SK-N-MC (cell line): ENCODE measurements around the gene ADTRP.

ENCODE experiments used
- DNase-seq: peaks from one replicate; pipeline ENCODE4 v3.0.0-alpha.2; 2011; ENCODE audit warnings: low read depth, low spot score
- H3K27ac ChIP-seq: fragments of 200-600 bp; sonication (generic); 2 replicates; pipeline ENCODE4 v1.5.1; 2016; ENCODE audit warnings: mixed run types
- H3K36me3 ChIP-seq: fragments of 200-600 bp; sonication (generic); 2 replicates; pipeline ENCODE4 v1.6.1; 2017; ENCODE audit warnings: antibody characterized with exemption, low read length, mixed read lengths; ENCODE audit not compliant: insufficient read depth
- H3K4me3 ChIP-seq: fragments of 200-600 bp; sonication (generic); 2 replicates; pipeline ENCODE4 v1.5.1; 2016
- H3K9ac ChIP-seq: fragments of 200-600 bp; sonication (generic); 2 replicates; pipeline ENCODE4 v1.8.0; 2017; ENCODE audit warnings: mixed run types, mixed read lengths; ENCODE audit not compliant: insufficient read length
- H3K9me3 ChIP-seq: fragments of 200-600 bp; sonication (generic); 2 replicates; pipeline ENCODE4 v1.6.1; 2017; ENCODE audit warnings: low read depth, mild to moderate bottlenecking, antibody characterized with exemption, low read length, moderate library complexity, mixed read lengths
- EZH2 ChIP-seq: fragments of 200-600 bp; sonication (generic); IDR thresholded peaks from one replicate; pipeline ENCODE4 v1.6.1; 2017; ENCODE audit warnings: antibody characterized with exemption
- FOXP2 ChIP-seq: optimal IDR thresholded peaks from 2 replicates; pipeline ENCODE3; 2011; ENCODE audit warnings: mild to moderate bottlenecking, moderate library complexity; ENCODE audit not compliant: insufficient read depth; ENCODE audit errors: extremely low read length, control extremely low read depth
- POLR2AphosphoS5 ChIP-seq: IDR thresholded peaks from 2 replicates; pipeline ENCODE4 v1.6.1; 2012; ENCODE audit warnings: mild to moderate bottlenecking, low read depth, low read length, borderline replicate concordance

Gene ADTRP

GRCh38 chr6:11747021-11747420 is 31.6 kb downstream of the ADTRP start:
- TF ChIP-seq POLR2AphosphoS5 = no peak
- TF ChIP-seq FOXP2 = no peak
- TF ChIP-seq EZH2 = no peak
- no peak overlapping the region for H3K4me3 ChIP-seq

GRCh38 chr6:11744753-11745152 is 33.9 kb downstream of the ADTRP start:
- H3K36me3 ChIP-seq = no peaks in the 10 kb centered on the region
- no peak for DNase-seq
- TF ChIP-seq EZH2 (no peak), POLR2AphosphoS5 (no peak), FOXP2 (no peak)
- no peak overlapping the region for H3K9ac ChIP-seq
- H3K9me3 ChIP-seq = no peaks in the 10 kb centered on the region
- no peak overlapping the region for H3K27ac ChIP-seq
- no peak overlapping the region for H3K4me3 ChIP-seq

More at GRCh38 chr6:11747021-11747420, 31.6 kb downstream of the ADTRP start:
- H3K9me3 ChIP-seq = no peaks in the 10 kb centered on the region
- H3K27ac ChIP-seq = no peak overlapping the region
- DNase-seq = no peak
- H3K9ac ChIP-seq = no peak overlapping the region
- no peaks in the 10 kb centered on the region for H3K36me3 ChIP-seq

GRCh38 chr6:11744101-11744500 is 34.5 kb downstream of the ADTRP start:
- TF ChIP-seq EZH2 (no peak), FOXP2 (no peak), POLR2AphosphoS5 (no peak)

GRCh38 chr6:11740875-11741274 is 37.7 kb downstream of the ADTRP start:
- TF ChIP-seq FOXP2 (no peak), EZH2 (no peak), POLR2AphosphoS5 (no peak)
- Histone ChIP-seq H3K27ac (no peak overlapping the region), H3K9me3 (no peaks in the 10 kb centered on the region), H3K4me3 (no peak overlapping the region), H3K9ac (no peak overlapping the region), H3K36me3 (no peaks in the 10 kb centered on the region)
- no peak for DNase-seq

More at GRCh38 chr6:11744101-11744500, 34.5 kb downstream of the ADTRP start:
- Histone ChIP-seq H3K27ac (no peak overlapping the region), H3K9me3 (no peaks in the 10 kb centered on the region), H3K9ac (no peak overlapping the region), H3K36me3 (no peaks in the 10 kb centered on the region), H3K4me3 (no peak overlapping the region)
- DNase-seq = no peak

- Histone ChIP-seq H3K36me3 (no peaks in the 10 kb centered on the region), H3K9ac (no peak overlapping the region), H3K4me3 (no peak overlapping the region), H3K27ac (no peak overlapping the region), H3K9me3 (no peaks in the 10 kb centered on the region)
- no peak for DNase-seq
- no peak for TF ChIP-seq POLR2AphosphoS5
- TF ChIP-seq FOXP2 = no peak
- no peak for TF ChIP-seq EZH2
Observed at GRCh38 chr6:11738661-11739375, 39.8 kb downstream of the ADTRP start.

- no peaks in the 10 kb centered on the region for H3K9me3 ChIP-seq
- no peak overlapping the region for H3K9ac ChIP-seq
- no peak overlapping the region for H3K4me3 ChIP-seq
- no peak overlapping the region for H3K27ac ChIP-seq
- no peaks in the 10 kb centered on the region for H3K36me3 ChIP-seq
- no peak for DNase-seq
- TF ChIP-seq FOXP2 (no peak), EZH2 (no peak), POLR2AphosphoS5 (no peak)
Observed at GRCh38 chr6:11738234-11738633, 40.4 kb downstream of the ADTRP start.

DNA sequence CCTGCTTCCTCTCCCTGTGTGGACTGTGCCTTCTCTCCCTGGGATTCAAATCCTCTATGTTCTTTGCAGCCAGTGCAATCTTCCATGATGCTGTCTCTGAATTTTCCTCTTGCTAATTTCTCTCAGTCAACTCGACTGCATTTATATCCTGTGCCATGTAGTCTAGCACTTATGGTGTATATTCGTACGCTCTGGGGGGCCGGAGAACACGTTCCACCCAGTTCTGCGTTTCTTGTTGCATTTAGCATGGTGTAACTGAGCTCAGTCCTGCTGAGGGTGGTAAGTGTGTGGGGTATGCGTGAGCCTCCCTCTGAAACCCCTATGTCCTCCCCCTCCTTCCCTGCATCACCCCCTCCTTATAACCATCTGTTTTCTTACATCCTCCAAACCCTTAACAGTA is 42.0 kb downstream of the ADTRP start:
- Histone ChIP-seq H3K27ac (no peak overlapping the region), H3K9ac (no peak overlapping the region), H3K36me3 (no peaks in the 10 kb centered on the region), H3K4me3 (no peak overlapping the region), H3K9me3 (no peaks in the 10 kb centered on the region)
- no peak for TF ChIP-seq FOXP2
- no peak for TF ChIP-seq POLR2AphosphoS5
- no peak for TF ChIP-seq EZH2
- DNase-seq = no peak

DNA sequence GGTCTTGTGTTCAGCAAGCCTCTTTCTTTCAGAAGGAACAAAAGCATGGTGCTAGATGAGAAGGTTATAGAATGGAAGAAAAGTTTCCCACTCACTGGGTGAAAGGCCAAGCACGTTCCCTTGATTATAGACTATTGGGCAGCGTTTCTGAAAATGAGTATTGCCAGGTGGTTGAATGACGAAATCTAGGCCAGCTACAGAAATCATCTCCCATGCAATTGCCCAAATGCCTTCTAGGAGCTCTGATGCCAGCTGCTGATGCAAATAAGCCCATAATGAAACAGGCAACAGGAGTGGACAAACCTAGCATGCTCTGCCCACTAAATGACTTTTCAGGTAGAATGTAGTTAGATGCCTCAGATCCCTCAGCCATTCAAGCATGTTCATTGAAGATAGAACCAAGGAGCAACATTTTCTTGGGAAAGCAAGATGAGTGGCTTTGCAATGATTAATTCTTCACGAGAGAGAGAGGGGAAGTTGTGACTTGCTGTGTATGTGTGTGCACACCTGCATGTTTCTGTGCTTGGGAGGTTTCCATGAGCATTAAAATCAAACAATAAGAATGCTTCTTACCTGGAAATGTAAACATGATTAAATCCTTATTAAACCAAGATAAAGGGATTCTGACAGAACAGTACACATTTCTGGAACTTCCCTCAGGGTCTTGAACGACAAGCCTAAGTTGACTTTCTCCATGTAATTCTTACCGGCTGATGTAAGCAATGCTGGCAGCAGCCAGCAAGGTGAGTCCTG is 43.6 kb downstream of the ADTRP start:
- no peak overlapping the region for H3K4me3 ChIP-seq
- H3K27ac ChIP-seq = no peak overlapping the region
- TF ChIP-seq POLR2AphosphoS5 (no peak), FOXP2 (no peak), EZH2 (no peak)
- H3K9me3 ChIP-seq = no peaks in the 10 kb centered on the region
- no peaks in the 10 kb centered on the region for H3K36me3 ChIP-seq
- no peak for DNase-seq
- no peak overlapping the region for H3K9ac ChIP-seq

GRCh38 chr6:11732036-11732631 is 46.5 kb downstream of the ADTRP start:
- Histone ChIP-seq H3K27ac (no peak overlapping the region), H3K9me3 (no peaks in the 10 kb centered on the region), H3K4me3 (no peak overlapping the region), H3K9ac (no peak overlapping the region), H3K36me3 (no peaks in the 10 kb centered on the region)
- no peak for TF ChIP-seq EZH2
- no peak for TF ChIP-seq FOXP2
- no peak for TF ChIP-seq POLR2AphosphoS5
- no peak for DNase-seq
